ENCODE measurements around the gene LBHD2.

LBHD2 gene

DNA sequence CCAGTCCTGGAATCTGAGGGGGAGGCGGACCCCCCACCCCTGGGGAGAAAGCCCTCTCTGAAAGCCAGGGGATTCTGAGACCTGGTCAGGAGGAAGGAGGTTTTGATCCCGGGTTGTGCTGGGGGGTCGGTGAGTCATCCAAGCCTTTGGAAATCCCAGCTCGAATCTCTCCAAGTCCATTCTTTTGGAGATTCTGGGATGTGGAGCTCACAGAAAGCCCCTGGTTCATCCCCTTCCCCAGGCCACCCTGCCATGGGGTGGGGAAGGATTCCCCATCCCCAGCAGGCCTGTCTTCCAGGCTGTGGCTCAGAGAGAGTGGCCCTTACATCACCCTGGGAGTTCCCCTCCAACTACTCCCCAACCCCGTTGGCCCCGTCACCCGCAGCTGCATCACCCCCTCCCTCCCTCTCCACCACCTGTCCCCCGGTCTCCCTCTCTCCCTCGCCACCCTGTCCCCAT, 24.8 kb downstream of the LBHD2 start:
- peak; percentile 46 to 75 for DNase-seq
- Histone ChIP-seq H3K4me3 (ENCODE audit: low read depth, low read length) (no peak overlapping the region), H3K23ac (ENCODE audit: low read length) (no peak overlapping the region), H2AFZ (ENCODE audit: insufficient read depth, low read length, poor library complexity) (no peak overlapping the region), H3K79me1 (ENCODE audit: low read length) (peaks cover 18% of the 10 kb centered on the region), H3K36me3 (ENCODE audit: control insufficient read depth in 1 of 2, insufficient read depth in 2 of 2, low read length in 2 of 2) (no peaks in the 10 kb centered on the region), H3K4ac (ENCODE audit: low read depth, low read length) (no peak overlapping the region), H3K4me1 (ENCODE audit: control insufficient read depth in 1 of 2, insufficient read depth in 2 of 2, low read length in 2 of 2) (peaks cover 21 to 32% of the 10 kb centered on the region in 2 experiments), H2BK12ac (ENCODE audit: low read length) (peak overlapping the region; percentile 70), H2BK5ac (ENCODE audit: low read depth, low read length, poor library complexity) (no peak overlapping the region), H3K18ac (ENCODE audit: low read length) (peak overlapping the region; percentile 42), H3K27ac (ENCODE audit: low read depth, low read length) (no peak overlapping the region), H4K91ac (ENCODE audit: low read depth, low read length) (peak overlapping the region; percentile 68), H3K14ac (ENCODE audit: low read length) (peak overlapping the region; percentile 37), H2BK120ac (ENCODE audit: insufficient read depth, low read length, poor library complexity) (peak overlapping the region; percentile 27), H3K79me2 (ENCODE audit: control insufficient read depth, insufficient read depth, low read length, poor library complexity) (peaks cover 2% of the 10 kb centered on the region), H3K9me3 (ENCODE audit: insufficient read depth, low read depth, low read length) (no peaks in the 10 kb centered on the region), H4K12ac (ENCODE audit: low read depth, low read length) (no peak overlapping the region), H4K8ac (ENCODE audit: low read depth, low read length) (peak overlapping the region; percentile 13), H3K9ac (ENCODE audit: low read length) (no peak overlapping the region), H3K4me2 (ENCODE audit: low read length) (no peak overlapping the region), H2AK5ac (ENCODE audit: low read length) (peak overlapping the region; percentile 49), H3K27me3 (ENCODE audit: insufficient read depth, low read length) (peaks cover 6% of the 10 kb centered on the region)
- no CpG with 5 or more reads among the region's 9 CpGs for WGBS (ENCODE audit: extremely low coverage, insufficient coverage, insufficient read length)

DNA sequence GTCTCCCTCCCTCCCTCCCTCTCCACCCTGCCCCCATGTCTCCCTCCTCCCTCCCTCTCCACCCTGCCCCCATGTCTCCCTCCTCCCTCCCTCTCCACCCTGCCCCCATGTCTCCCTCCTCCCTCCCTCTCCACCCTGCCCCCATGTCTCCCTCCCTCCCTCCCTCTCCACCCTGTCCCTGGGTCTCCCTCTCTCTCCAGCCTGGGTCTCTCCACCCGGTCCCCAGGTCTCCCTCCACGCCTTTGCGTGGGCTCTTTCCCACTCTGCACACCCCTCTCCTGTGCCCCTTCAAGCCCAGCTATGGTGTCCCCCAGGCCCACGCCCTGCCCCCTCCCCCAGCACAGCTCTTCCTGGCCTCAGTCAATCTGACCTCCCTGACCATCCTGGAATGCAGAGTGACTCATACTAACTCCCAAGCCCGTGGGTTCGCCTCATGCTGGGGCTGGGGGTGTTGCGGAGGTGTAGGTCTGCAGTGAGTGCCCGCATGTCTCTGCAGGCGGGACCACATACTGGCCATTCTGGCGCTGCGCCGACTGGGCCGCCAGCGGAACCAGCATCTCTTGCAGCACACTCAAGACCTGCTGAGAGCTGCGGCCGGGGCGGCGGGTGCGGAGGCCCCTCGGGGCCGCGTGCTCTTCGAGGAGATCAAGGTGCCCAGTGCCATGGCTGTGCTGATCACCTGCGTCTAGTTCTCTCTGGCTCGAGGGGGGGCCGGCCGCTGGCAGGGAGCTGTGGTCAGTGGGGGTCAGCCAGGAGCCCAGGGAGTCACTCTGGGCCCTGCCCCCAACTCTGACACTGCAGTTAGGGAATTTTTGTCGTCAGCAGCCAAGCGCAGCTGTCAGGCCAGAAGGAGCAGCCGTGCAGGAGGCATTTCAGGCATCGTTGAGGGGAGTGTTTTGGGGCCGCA, 25.8 kb downstream of the LBHD2 start:
- Histone ChIP-seq H3K79me1 (ENCODE audit: low read length) (peaks cover 18% of the 10 kb centered on the region), H3K27ac (ENCODE audit: low read depth, low read length) (peak overlapping the region; percentile 57)
- no CpG with 5 or more reads among the region's 32 CpGs for WGBS (ENCODE audit: extremely low coverage, insufficient coverage, insufficient read length)

DNA sequence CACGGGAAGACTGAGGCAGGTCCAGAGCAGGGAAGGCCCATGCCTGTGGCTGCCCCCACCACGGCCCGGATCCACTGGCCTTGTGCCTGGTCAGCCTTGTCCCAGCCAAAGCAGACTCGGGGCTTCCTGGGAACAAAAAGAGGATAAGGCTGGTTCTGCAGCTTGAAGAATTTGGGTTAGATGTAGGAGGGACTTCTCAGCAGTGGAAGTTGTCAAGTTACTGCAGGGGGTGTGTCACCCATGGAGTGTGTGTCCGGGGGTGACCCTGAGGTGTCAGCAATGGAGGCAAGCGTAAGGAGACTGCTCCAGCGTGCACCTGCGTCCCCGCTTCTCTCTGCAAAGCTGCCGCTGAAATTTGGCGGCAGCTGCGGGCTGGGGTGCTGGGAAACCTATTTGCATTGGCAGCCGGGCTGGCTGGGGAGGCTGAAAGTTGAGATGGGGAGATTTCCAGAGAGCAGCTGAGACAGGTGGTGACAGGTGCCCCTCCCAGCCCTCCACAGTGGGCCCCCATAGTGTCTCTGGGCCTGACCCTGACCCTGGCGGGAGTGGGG, 26.7 kb downstream of the LBHD2 start:
- H3K27ac ChIP-seq (ENCODE audit: low read depth, low read length) = no peak overlapping the region
- peak overlapping the region; percentile 84 for H2BK12ac ChIP-seq (ENCODE audit: low read length)
- H3K4ac ChIP-seq (ENCODE audit: low read depth, low read length) = peak overlapping the region; percentile 42
- no peaks in the 10 kb centered on the region for H3K36me3 ChIP-seq (ENCODE audit: control insufficient read depth in 1 of 2, insufficient read depth in 2 of 2, low read length in 2 of 2)
- peaks cover 18% of the 10 kb centered on the region for H3K79me1 ChIP-seq (ENCODE audit: low read length)
- H4K91ac ChIP-seq (ENCODE audit: low read depth, low read length) = peak overlapping the region; percentile 52
- peak overlapping the region; percentile 75 for H2BK120ac ChIP-seq (ENCODE audit: insufficient read depth, low read length, poor library complexity)
- H2AFZ ChIP-seq (ENCODE audit: insufficient read depth, low read length, poor library complexity) = no peak overlapping the region
- no peak overlapping the region for H4K12ac ChIP-seq (ENCODE audit: low read depth, low read length)
- H3K9ac ChIP-seq (ENCODE audit: low read length) = no peak overlapping the region
- no CpG with 5 or more reads among the region's 14 CpGs for WGBS (ENCODE audit: extremely low coverage, insufficient coverage, insufficient read length)
- H3K4me1 ChIP-seq (ENCODE audit: control insufficient read depth in 1 of 2, insufficient read depth in 2 of 2, low read length in 2 of 2) = peaks cover 19 to 27% of the 10 kb centered on the region in 2 experiments
- peak overlapping the region; percentile 94 for H2AK5ac ChIP-seq (ENCODE audit: low read length)
- H3K4me3 ChIP-seq (ENCODE audit: low read depth, low read length) = no peak overlapping the region
- H3K9me3 ChIP-seq (ENCODE audit: insufficient read depth, low read depth, low read length) = no peaks in the 10 kb centered on the region
- DNase-seq = peak in 1 of 2 donors; percentile 41
- H3K79me2 ChIP-seq (ENCODE audit: control insufficient read depth, insufficient read depth, low read length, poor library complexity) = peaks cover 2% of the 10 kb centered on the region
- H3K14ac ChIP-seq (ENCODE audit: low read length) = peak overlapping the region; percentile 55
- peak overlapping the region; percentile 70 for H4K8ac ChIP-seq (ENCODE audit: low read depth, low read length)
- peak overlapping the region; percentile 76 for H3K4me2 ChIP-seq (ENCODE audit: low read length)
- H3K27me3 ChIP-seq (ENCODE audit: insufficient read depth, low read length) = no peaks in the 10 kb centered on the region
- peak overlapping the region; percentile 14 for H2BK5ac ChIP-seq (ENCODE audit: low read depth, low read length, poor library complexity)
- peak overlapping the region; percentile 44 for H3K18ac ChIP-seq (ENCODE audit: low read length)
- no peak overlapping the region for H3K23ac ChIP-seq (ENCODE audit: low read length)

More for the DNA sequence above, 25.8 kb downstream of the LBHD2 start:
- Histone ChIP-seq H3K4me2 (ENCODE audit: low read length) (peak overlapping the region; percentile 76), H2AFZ (ENCODE audit: insufficient read depth, low read length, poor library complexity) (peak overlapping the region; percentile 26), H3K23ac (ENCODE audit: low read length) (no peak overlapping the region), H3K14ac (ENCODE audit: low read length) (peak overlapping the region; percentile 55), H3K27me3 (ENCODE audit: insufficient read depth, low read length) (peaks cover under 1% of the 10 kb centered on the region), H4K91ac (ENCODE audit: low read depth, low read length) (peak overlapping the region; percentile 83), H3K4me3 (ENCODE audit: low read depth, low read length) (peak overlapping the region; percentile 41), H3K36me3 (ENCODE audit: control insufficient read depth in 1 of 2, insufficient read depth in 2 of 2, low read length in 2 of 2) (no peaks in the 10 kb centered on the region), H3K9me3 (ENCODE audit: insufficient read depth, low read depth, low read length) (no peaks in the 10 kb centered on the region), H2BK12ac (ENCODE audit: low read length) (peak overlapping the region; percentile 73), H4K8ac (ENCODE audit: low read depth, low read length) (peak overlapping the region; percentile 67), H3K9ac (ENCODE audit: low read length) (no peak overlapping the region), H3K4me1 (ENCODE audit: control insufficient read depth in 1 of 2, insufficient read depth in 2 of 2, low read length in 2 of 2) (peaks cover 19 to 29% of the 10 kb centered on the region in 2 experiments), H3K79me2 (ENCODE audit: control insufficient read depth, insufficient read depth, low read length, poor library complexity) (peaks cover 2% of the 10 kb centered on the region), H4K12ac (ENCODE audit: low read depth, low read length) (no peak overlapping the region), H2BK5ac (ENCODE audit: low read depth, low read length, poor library complexity) (peak overlapping the region; percentile 69), H2BK120ac (ENCODE audit: insufficient read depth, low read length, poor library complexity) (peak overlapping the region; percentile 93), H2AK5ac (ENCODE audit: low read length) (no peak overlapping the region), H3K4ac (ENCODE audit: low read depth, low read length) (no peak overlapping the region), H3K18ac (ENCODE audit: low read length) (peak overlapping the region; percentile 77)
- peak; percentile 97 to 98 for DNase-seq

DNA sequence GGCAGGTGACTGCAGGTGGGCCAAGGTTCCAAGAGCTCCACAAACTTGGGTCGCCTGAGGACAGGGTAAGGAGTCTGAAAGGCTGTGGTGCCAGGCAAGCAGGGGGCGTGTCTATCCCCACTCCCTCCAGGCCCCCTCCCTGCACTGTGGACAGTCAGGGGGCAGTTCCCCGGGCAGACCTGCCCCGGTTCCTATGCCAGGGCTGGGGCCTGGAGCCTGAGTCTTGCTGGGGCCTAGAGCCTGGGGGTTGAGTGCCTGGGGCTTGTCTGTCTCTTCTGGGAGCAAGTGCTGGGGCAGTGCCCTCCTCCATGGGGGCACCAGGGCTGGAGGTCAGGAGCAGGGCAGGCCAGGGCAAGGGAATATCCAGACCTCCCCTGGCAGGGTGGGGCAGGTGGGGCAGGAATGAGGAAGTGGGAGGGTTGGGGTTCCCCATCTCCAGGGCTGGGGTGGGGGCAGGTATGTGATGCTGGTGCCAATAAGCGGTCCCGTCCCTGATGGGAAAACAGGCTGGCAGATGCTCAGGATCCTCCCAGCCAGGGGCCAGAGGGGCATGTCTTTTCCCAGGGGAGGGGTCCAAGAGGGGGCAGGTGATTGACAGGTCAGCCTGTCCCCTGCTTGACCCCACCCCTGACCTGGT, 27.3 kb downstream of the LBHD2 start:
- H3K14ac ChIP-seq (ENCODE audit: low read length) = peak overlapping the region; percentile 47
- H3K27me3 ChIP-seq (ENCODE audit: insufficient read depth, low read length) = no peaks in the 10 kb centered on the region
- peaks cover 2% of the 10 kb centered on the region for H3K79me2 ChIP-seq (ENCODE audit: control insufficient read depth, insufficient read depth, low read length, poor library complexity)
- no peak overlapping the region for H4K12ac ChIP-seq (ENCODE audit: low read depth, low read length)
- H3K4me3 ChIP-seq (ENCODE audit: low read depth, low read length) = no peak overlapping the region
- peak overlapping the region; percentile 52 for H4K91ac ChIP-seq (ENCODE audit: low read depth, low read length)
- peak overlapping the region; percentile 9 for H4K8ac ChIP-seq (ENCODE audit: low read depth, low read length)
- H3K4ac ChIP-seq (ENCODE audit: low read depth, low read length) = no peak overlapping the region
- H2BK120ac ChIP-seq (ENCODE audit: insufficient read depth, low read length, poor library complexity) = peak overlapping the region; percentile 75
- peaks cover 19 to 27% of the 10 kb centered on the region in 2 experiments for H3K4me1 ChIP-seq (ENCODE audit: control insufficient read depth in 1 of 2, insufficient read depth in 2 of 2, low read length in 2 of 2)
- no peaks in the 10 kb centered on the region for H3K36me3 ChIP-seq (ENCODE audit: control insufficient read depth in 1 of 2, insufficient read depth in 2 of 2, low read length in 2 of 2)
- peaks cover 18% of the 10 kb centered on the region for H3K79me1 ChIP-seq (ENCODE audit: low read length)
- no peaks in the 10 kb centered on the region for H3K9me3 ChIP-seq (ENCODE audit: insufficient read depth, low read depth, low read length)
- DNase-seq = no peak
- H3K27ac ChIP-seq (ENCODE audit: low read depth, low read length) = no peak overlapping the region
- no peak overlapping the region for H2AFZ ChIP-seq (ENCODE audit: insufficient read depth, low read length, poor library complexity)
- no CpG with 5 or more reads among the region's 6 CpGs for WGBS (ENCODE audit: extremely low coverage, insufficient coverage, insufficient read length)
- no peak overlapping the region for H3K9ac ChIP-seq (ENCODE audit: low read length)
- no peak overlapping the region for H3K4me2 ChIP-seq (ENCODE audit: low read length)
- peak overlapping the region; percentile 25 for H3K18ac ChIP-seq (ENCODE audit: low read length)
- no peak overlapping the region for H3K23ac ChIP-seq (ENCODE audit: low read length)
- H2BK12ac ChIP-seq (ENCODE audit: low read length) = peak overlapping the region; percentile 51
- peak overlapping the region; percentile 64 for H2AK5ac ChIP-seq (ENCODE audit: low read length)
- H2BK5ac ChIP-seq (ENCODE audit: low read depth, low read length, poor library complexity) = peak overlapping the region; percentile 9

All from trophoblast cell (in vitro differentiated cells and primary cell).